Measurements from ENCODE around the gene CLK4.
A peak's percentile ranks its signal among the peaks of the same experiment; 100 is the strongest.

CLK4 gene

GRCh38 chr5:178585421-178585820, 41.4 kb downstream of the CLK4 start:
- DNase-seq = peak; percentile 46

GRCh38 chr5:178583279-178583678, 43.6 kb downstream of the CLK4 start:
- DNase-seq = peak; percentile 47

DNA sequence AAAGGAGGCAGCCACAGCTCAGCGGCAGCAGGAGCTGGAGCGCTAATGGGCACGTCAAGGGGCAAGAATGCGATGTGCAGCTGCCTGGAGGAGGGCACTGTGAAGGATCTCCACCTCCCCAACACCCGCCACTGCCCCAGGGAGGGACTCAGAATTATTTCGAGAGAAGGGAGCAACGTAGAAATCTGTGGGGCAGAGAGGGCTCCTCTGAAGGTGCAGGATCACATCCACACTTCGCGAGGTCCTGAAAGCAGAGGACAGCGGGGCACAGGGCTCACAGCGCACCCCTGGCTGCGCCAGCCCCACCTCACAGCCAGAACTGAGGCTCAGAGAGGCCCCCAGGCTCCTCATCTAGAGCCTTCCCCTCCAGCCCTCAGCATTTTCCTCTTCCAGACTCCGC, 44.6 kb downstream of the CLK4 start:
- DNase-seq = no peak

DNA sequence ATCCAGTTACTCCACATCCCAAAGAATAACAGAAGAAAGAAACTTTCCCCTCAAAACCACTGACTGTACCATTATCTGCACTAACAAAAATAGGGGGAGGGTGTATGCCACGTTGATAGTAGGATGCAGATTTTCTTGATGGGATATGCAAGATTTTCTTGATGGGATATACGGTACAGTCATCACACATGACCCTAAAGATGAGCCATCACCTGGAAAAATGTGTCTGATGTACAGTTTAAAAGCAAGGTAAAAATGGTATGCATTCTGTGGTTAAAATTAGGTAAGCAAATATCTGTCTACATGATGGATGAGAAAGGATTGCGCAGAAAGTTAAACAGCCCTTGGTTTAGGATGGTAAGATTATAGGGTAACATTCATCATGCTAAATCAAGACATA, 45.2 kb downstream of the CLK4 start:
- DNase-seq = no peak

DNA sequence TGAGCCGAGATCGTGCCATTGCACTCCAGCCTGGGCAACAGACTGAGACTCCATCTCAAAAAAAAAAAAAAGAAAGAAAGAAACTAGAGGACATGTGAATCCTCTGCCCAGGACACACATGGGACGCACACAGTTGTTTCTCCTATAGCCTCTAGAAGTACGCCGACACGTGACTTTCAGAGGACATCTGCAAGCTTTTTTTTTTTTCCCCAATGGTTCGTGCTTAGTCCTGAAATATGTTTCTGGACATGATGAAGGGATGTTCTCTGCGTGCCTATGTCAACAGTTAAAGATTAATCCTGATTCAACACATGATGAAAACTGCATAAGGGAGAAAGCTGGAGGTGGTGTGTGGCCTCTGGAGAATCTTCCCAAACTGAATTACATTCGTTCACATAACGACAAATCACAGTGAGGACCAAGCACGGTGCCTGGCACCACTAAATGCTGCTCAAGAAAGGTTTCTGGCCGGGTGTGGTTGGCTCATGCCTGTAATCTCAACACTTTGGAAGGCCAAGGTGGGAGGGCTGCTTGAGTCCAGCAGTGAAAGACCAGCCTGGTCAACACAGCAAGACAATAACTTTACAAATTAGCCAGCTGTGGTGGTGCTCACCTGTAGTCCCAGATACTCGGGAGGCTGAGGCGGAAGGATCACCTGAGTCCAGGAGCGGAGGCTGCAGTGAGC, 46.4 kb downstream of the CLK4 start:
- DNase-seq = no peak

- no peak for DNase-seq
Observed at GRCh38 chr5:178577944-178578343, 48.9 kb downstream of the CLK4 start.

DNA sequence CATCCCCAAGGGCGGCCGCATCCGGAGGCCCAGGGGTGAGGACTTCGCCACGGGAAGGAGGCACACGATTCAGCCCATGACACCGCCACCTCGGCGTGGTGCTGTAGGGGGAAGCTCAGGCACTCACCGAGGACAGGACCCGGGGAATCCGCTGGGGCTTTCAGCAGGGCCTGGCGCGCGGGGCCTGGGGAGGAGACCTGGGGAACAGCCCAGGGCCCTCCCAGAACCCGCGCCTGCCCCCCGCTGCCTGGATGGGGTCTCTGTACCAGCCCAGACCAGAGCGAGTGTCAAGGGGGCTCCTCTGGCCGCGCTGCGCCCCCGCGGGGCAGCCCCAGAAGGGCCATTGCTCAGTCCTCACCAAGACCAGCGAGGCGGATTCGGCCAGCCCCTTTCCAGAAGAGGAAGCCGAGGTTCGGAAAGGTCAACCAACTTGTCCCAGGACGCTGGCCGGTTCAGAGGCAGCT, 49.4 kb downstream of the CLK4 start:
- DNase-seq = no peak

DNA sequence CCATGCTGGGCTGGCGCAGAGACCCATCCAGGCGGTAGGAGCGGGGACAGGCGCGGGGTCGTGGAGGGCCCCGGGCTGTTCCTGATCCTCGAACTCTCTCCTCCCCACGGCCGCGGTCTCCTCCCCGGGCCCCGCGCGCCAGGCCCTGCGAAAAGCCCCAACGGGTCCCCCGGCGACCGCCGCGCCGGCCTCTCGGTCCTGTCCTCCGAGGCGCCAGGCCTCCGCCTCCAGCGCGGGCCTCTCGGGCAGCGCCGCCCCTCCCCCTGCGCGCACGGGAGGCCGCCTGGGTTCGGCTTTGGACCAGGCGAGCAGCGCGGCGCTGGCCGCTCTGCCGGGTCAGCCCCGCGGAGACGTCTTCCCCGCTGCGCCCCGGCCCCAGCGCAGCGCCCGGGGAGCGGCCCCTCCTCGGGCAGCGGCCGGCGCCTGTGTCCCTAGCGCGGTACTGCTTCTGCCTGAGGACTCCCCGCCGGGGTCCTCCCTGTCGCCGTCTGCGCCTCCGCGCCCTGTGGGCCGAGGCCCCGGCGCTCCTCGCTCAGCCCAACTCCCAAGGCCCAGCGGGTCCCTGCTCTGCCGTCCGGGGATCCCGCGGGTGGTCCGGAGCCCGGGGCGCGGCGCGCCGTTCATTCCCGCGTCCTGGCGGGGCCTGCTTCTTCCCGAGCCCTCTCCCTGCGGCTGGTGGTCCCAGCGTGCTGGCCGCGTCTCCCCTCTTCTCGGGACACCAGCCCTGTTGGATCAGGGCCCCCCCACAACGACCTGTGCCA, 50.1 kb downstream of the CLK4 start:
- peak; percentile 79 for DNase-seq

DNA sequence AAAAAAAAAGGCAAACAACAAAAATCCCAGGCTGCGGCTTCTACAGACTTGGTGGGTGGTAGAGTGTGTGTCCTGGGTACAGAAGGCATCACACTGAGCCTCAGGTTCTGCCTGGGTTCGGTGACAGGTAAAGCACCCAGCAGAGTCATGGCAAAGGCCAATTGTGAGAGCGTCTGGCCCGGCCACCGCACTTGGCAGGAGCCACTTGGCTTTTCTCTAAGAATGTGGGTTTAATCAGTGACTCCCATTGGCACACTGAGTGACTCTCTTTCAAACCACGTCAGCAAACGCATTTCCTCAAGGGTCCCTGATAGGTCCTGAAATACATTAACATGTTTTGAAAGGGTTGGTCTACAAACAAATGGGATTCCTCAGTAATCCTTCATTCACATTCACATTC, 53.6 kb downstream of the CLK4 start:
- no peak for DNase-seq

DNA sequence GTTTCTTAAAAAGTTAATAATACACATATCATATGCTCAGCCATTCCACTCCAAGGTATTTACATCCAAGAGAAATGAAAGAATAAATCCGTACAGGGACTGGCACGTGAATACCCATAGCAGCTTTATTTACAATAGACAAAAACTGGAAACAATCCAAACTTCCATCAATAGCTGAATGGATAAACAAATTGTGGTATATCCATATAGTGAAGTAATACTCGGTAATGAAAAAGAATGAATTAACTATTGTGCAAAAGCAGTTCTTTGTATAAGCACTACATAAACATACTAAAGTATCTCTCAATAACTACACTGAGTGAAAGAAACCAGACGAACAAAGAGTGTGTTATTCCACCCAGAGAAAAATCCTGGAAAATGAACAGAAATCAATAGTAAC, 54.2 kb downstream of the CLK4 start:
- no peak for DNase-seq

DNA sequence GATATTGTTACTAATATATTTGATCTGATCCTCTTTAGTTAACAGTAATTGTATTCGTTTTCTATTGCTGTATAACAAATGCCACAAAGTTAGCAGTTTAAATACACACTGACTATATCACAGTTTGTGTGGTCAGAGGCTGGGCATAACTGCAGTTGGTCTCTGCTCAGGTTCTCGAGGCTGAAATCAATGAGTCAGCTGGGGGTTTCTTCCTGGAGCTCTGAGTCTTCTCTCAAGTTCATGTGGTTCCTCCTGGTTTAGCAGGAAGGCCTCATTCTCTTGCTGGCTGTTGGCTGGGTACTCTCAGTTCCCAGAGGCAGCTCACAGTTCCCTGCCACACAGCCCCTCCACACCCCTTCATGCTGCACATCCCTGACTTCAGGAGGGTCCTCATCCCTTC, 57.4 kb downstream of the CLK4 start:
- DNase-seq = no peak

DNA sequence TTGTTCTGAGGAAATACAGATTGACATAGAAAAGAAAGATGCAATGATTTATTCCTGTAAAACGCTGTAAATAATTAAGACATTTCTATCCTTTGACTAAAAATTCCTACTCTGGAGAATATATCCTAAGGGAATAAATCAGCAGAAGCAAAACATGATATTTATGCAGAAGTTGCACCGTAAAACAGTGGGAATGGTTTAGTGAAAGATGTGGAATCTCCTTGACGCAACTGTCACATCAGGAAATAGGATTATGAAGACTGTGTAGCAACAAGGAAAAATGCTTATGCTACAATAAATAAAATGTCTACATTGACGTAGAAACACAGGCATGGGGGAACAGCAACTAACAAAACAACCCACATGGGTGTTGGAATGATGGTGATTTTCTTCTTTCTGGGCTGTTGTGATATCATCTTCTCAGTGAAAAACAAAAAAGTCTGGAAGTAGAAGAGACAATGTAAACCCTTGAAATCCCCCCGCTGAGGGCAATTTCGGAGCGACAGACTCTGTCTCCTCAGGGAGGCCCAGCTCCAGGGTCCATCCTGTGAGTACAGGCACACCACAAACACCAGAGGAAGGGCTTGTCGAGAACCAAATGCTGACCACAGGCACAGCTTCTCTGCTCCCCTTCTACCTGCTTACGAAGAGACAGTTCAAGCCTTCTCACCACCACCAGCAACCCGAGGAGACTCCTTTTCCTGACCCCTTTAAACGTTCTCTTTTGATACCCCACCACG, 61.9 kb downstream of the CLK4 start:
- no peak for DNase-seq

DNA sequence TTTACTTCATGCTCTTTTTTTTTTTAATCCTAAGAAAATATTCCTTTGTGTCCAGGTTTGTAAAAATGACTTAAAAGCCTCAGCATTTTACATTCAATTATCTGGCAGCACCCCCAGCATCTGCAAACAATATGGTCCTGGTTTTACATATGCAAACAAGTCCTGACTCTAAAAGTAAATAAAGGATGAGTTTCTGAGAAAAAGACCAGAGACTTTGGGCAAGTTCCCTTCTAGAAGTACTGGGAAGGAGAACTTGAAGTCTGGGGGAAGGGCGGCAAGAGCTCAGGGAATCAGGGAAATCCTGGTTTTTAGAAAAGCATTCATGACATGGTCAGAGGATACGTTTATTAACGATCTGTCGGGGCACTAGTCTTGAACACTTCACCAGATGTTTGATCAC, 62.5 kb downstream of the CLK4 start:
- no peak for DNase-seq

DNA sequence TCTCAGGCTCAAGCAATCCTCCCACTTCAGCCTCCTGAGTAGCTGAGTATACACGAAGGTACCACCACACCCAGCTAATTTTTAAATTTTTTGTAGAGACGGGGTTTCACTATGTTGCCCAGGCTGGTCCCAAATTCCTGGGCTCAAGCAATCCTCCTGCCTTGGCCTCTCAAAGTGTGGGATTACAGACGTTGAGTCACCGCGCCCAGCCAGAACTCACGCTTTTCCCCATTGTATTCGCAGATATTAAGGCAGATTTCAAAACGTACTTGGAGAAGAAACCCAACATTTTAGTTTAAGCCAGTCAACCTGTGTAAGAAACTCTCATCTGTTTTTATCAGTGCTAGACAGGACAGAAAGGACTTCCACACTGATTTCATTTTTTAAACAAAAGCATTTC, 63.2 kb downstream of the CLK4 start:
- DNase-seq = no peak

- DNase-seq = no peak
Observed at GRCh38 chr5:178561746-178562264, 65.0 kb downstream of the CLK4 start.

- DNase-seq = no peak
Observed at GRCh38 chr5:178560911-178561310, 65.9 kb downstream of the CLK4 start.

- no peak for DNase-seq
Observed at GRCh38 chr5:178557416-178557815, 69.4 kb downstream of the CLK4 start.

DNA sequence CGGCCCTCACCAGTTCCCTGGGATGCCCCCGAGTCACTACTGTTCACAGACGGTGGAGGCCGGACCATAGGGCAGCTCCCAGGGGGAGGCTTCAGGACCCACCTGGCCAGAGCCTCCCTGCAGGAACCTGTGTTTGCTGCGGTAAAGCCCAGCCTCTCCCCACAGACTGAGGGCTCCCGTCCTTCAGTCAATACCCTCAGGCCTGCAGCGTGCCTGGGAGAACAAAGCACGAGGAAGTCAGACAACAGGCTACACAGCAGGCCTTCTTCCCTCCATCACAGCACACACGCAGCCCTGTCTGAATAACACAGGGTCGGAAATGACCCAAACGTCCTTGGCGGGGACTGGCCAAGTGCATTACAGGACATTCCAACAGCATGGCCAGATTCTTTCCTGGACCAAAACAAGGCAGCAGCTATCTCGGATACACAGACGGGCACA, 71.1 kb downstream of the CLK4 start:
- DNase-seq = no peak

- no peak for DNase-seq
Observed at GRCh38 chr5:178555005-178555404, 71.8 kb downstream of the CLK4 start.

GRCh38 chr5:178554311-178554710, 72.5 kb downstream of the CLK4 start:
- no peak for DNase-seq

GRCh38 chr5:178553517-178553916, 73.3 kb downstream of the CLK4 start:
- DNase-seq = no peak
